OCI-LY1 (cell line): ENCODE results near the gene ZDHHC1.
"Not testable (repeated sequence)": the region's sequence is repeated elsewhere in the genome, so short reads cannot be mapped to it uniquely, and the experiment has no call there.

Experiments
- H2AFZ ChIP-seq: fragments of 200-600 bp; sonication (generic), shearing (Covaris generic); 2 replicates; pipeline ENCODE4 v1.6.0; 2014; ENCODE audit warnings: antibody characterized with exemption, mild to moderate bottlenecking, low read length
- H3F3A ChIP-seq: fragments of 200-600 bp; sonication (generic), shearing (Covaris generic); 2 replicates; pipeline ENCODE4 v1.6.0; 2014; ENCODE audit warnings: mild to moderate bottlenecking, antibody characterized with exemption, low read length, moderate library complexity; ENCODE audit not compliant: insufficient read depth
- H3K27ac ChIP-seq: fragments of 200-600 bp; sonication (generic); 2 replicates; pipeline ENCODE4 v1.5.1; 2014; ENCODE audit warnings: low read length, mixed run types, mild to moderate bottlenecking, low read depth; ENCODE audit not compliant: poor library complexity, severe bottlenecking
- H3K27me3 ChIP-seq: fragments of 200-600 bp; sonication (generic); 2 replicates; pipeline ENCODE4 v1.6.0; 2014; ENCODE audit warnings: antibody characterized with exemption, mild to moderate bottlenecking, low read length, moderate library complexity; ENCODE audit not compliant: insufficient read depth
- H3K36me3 ChIP-seq: fragments of 200-600 bp; sonication (generic); 2 replicates; pipeline ENCODE4 v1.6.1; 2014; ENCODE audit warnings: mild to moderate bottlenecking, antibody characterized with exemption, low read length, moderate library complexity, mixed read lengths; ENCODE audit not compliant: insufficient read depth
- H3K4me1 ChIP-seq: fragments of 200-600 bp; sonication (generic); 2 replicates; pipeline ENCODE4 v1.5.1; 2014; ENCODE audit warnings: mild to moderate bottlenecking, low read length, moderate library complexity; ENCODE audit not compliant: insufficient read depth, severe bottlenecking
- H3K4me2 ChIP-seq: fragments of 200-600 bp; sonication (generic), shearing (Covaris generic); 2 replicates; pipeline ENCODE4 v1.6.1; 2014; ENCODE audit warnings: low read length
- H3K4me3 ChIP-seq: fragments of 200-600 bp; sonication (generic); 2 replicates; pipeline ENCODE4 v1.5.1; 2014; ENCODE audit warnings: low read length, low read depth, mild to moderate bottlenecking, mixed read lengths; ENCODE audit not compliant: poor library complexity, severe bottlenecking
- H3K79me2 ChIP-seq: fragments of 200-600 bp; shearing (Covaris generic); 2 replicates; pipeline ENCODE4 v1.6.1; 2016; ENCODE audit warnings: mixed run types, low read length, mixed read lengths; ENCODE audit not compliant: insufficient read depth
- H3K9ac ChIP-seq: fragments of 200-600 bp; sonication (generic), shearing (Covaris generic); 2 replicates; pipeline ENCODE4 v1.6.1; 2014; ENCODE audit warnings: mild to moderate bottlenecking, low read length, mixed read lengths
- H3K9me2 ChIP-seq: fragments of 200-600 bp; sonication (generic), shearing (Covaris generic); 2 replicates; pipeline ENCODE4 v1.6.1; 2014; ENCODE audit warnings: low read depth, mild to moderate bottlenecking, low read length, mixed read lengths
- H3K9me3 ChIP-seq: fragments of 200-600 bp; shearing (Covaris generic); 2 replicates; pipeline ENCODE4 v1.6.1; 2014; ENCODE audit warnings: low read length, mixed read lengths
- H4K20me1 ChIP-seq: fragments of 200-600 bp; sonication (generic), shearing (Covaris generic); 2 replicates; pipeline ENCODE4 v1.6.0; 2016; ENCODE audit warnings: mild to moderate bottlenecking, low read length; ENCODE audit not compliant: insufficient read depth
- EZH2 ChIP-seq: fragments of 200-600 bp; sonication (generic), shearing (Covaris generic); IDR thresholded peaks from 2 replicates; pipeline ENCODE4 v1.8.0; 2017; ENCODE audit warnings: borderline replicate concordance, mixed run types, mild to moderate bottlenecking, antibody characterized with exemption, low read length, moderate library complexity, mixed read lengths
- TF ChIP-seq, protein P1 (sequence below): fragments of 200-600 bp; sonication (generic), shearing (Covaris generic); IDR thresholded peaks from 2 replicates; pipeline ENCODE4 v1.5.1; 2017; ENCODE audit warnings: mild to moderate bottlenecking, antibody characterized with exemption, low read length, moderate library complexity, mixed read lengths

Gene ZDHHC1

DNA sequence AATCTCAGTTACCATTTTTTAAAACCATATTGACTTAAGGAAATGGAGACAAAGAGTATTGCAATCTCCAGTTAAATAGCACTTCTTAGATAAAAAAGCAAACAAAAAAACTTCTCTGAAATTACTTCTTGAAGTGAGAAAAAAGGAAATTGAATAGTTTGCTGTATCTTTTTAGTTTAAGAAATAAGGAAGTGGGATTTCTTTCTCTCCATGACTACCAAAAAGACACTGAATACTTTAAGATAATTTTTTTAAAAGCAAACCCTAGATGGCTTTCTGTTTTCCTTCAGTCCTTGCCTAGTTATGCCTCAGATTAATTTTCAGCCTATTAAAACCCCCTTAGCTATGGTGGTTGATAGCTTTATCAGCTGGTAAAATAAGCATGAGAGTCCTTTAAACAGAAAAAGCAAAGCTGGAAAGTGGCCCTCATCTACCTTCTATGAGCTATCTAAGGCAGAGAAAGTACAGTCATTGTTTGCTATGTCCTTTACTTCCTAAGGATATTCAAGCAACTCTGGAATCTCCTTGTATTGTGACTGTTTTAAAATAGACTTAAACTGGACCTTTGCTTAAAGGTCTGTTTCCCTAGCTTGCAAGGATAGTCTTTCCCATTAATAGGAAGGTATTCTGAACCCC, 51.6 kb downstream of the ZDHHC1 start:
- no peak overlapping the region for H3K27ac ChIP-seq

DNA sequence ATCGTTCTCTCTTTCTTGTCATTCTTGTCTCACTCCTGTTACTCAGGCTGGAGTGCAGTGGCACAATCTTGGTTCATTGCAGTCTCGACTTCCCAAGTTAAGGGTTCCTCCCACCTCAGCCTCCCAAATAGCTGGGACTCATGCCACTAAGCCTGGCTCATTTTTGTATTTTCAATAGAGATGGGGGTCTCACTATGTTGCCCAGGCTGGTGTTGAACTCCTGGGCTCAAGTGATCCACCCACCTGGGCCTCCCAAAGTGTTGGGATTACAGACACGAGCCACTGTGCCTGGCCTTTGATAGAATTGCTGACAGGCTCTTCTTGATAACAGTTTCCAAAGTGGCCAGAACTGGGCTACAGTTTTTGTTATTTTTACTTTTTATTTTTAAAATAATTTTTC, 55.2 kb downstream of the ZDHHC1 start:
- H3K9me3 ChIP-seq: no peaks in the 10 kb centered on the region
- H3K79me2 ChIP-seq: no peaks in the 10 kb centered on the region
- H3K4me1 ChIP-seq: no peaks in the 10 kb centered on the region
- H3K27me3 ChIP-seq: no peaks in the 10 kb centered on the region
- no peaks in the 10 kb centered on the region for H4K20me1 ChIP-seq
- no peak for TF ChIP-seq EZH2
- TF ChIP-seq, protein P1, sequence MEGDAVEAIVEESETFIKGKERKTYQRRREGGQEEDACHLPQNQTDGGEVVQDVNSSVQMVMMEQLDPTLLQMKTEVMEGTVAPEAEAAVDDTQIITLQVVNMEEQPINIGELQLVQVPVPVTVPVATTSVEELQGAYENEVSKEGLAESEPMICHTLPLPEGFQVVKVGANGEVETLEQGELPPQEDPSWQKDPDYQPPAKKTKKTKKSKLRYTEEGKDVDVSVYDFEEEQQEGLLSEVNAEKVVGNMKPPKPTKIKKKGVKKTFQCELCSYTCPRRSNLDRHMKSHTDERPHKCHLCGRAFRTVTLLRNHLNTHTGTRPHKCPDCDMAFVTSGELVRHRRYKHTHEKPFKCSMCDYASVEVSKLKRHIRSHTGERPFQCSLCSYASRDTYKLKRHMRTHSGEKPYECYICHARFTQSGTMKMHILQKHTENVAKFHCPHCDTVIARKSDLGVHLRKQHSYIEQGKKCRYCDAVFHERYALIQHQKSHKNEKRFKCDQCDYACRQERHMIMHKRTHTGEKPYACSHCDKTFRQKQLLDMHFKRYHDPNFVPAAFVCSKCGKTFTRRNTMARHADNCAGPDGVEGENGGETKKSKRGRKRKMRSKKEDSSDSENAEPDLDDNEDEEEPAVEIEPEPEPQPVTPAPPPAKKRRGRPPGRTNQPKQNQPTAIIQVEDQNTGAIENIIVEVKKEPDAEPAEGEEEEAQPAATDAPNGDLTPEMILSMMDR: no peak
- no peak overlapping the region for H2AFZ ChIP-seq
- H3K27ac ChIP-seq: no peak overlapping the region
- no peaks in the 10 kb centered on the region for H3F3A ChIP-seq
- no peak overlapping the region for H3K9ac ChIP-seq
- H3K36me3 ChIP-seq: no peaks in the 10 kb centered on the region
- H3K4me2 ChIP-seq: no peak overlapping the region
- no peaks in the 10 kb centered on the region for H3K9me2 ChIP-seq
- no peak overlapping the region for H3K4me3 ChIP-seq

More for the DNA sequence above, 51.6 kb downstream of the ZDHHC1 start:
- no peaks in the 10 kb centered on the region; the same call in 1 of the 2 replicates for H3K36me3 ChIP-seq
- TF ChIP-seq, protein P1: no peak
- TF ChIP-seq EZH2: no peak
- no peak overlapping the region for H3K4me2 ChIP-seq
- no peaks in the 10 kb centered on the region for H4K20me1 ChIP-seq
- H3K79me2 ChIP-seq: no peaks in the 10 kb centered on the region
- H3K27me3 ChIP-seq: peaks cover 9% of the 10 kb centered on the region; the same call in 1 of the 2 replicates
- H3K9me3 ChIP-seq: no peaks in the 10 kb centered on the region
- H2AFZ ChIP-seq: no peak overlapping the region
- no peaks in the 10 kb centered on the region for H3K9me2 ChIP-seq
- no peak overlapping the region for H3K9ac ChIP-seq
- H3K4me3 ChIP-seq: no peak overlapping the region
- no peaks in the 10 kb centered on the region for H3F3A ChIP-seq
- H3K4me1 ChIP-seq: no peaks in the 10 kb centered on the region

DNA sequence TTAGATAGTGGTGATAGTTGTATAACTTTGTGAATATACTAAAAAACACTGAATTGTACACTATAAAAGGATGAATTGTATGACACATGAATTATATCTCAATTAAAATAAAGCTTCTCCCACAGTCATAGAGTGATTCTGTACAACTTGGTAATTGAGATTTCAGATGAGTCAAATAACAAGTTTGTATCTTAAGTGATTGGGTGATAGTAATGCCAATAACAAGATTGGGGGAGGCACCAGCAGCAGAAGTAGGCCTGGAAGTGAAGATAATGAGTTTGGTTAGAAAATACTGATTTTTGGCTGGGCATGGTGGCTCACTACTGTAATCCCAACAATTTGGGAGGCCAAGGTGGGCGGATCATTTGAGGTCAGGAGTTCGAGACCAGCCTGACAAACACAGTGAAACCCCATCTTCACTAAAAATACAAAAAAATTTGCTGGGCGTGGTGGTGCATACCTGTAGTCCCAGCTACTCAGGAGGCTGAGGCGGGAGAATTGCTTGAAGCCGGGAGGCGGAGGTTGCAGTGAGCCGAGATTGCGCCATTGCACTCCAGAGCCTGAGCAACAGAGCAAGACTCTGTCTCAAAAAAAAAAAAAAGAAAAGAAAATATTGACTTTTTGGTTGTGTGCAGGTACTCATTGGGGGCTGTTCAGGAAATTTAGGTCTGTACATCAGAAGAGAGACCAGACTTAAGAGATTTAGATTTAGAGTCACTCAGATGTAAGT, 56.6 kb downstream of the ZDHHC1 start:
- H3K9me3 ChIP-seq, H3F3A ChIP-seq, H3K27me3 ChIP-seq, H3K4me2 ChIP-seq, H3K79me2 ChIP-seq, H3K9ac ChIP-seq, H3K4me1 ChIP-seq, H4K20me1 ChIP-seq, H3K9me2 ChIP-seq, H3K27ac ChIP-seq, H2AFZ ChIP-seq, H3K4me3 ChIP-seq, H3K36me3 ChIP-seq: not testable (repeated sequence)
